ENCODE results near the gene IL1RAPL1.

GRCh38 chrX:29648161-29648560 lies 1060.9 kb downstream of the IL1RAPL1 start:
- no peak for TF ChIP-seq YY1 (IDR thresholded peaks at IDR 0.05; ENCODE audit: insufficient read depth, insufficient read length)
- TF ChIP-seq SUZ12 (IDR thresholded peaks at IDR 0.05; ENCODE audit: extremely low read depth, insufficient read depth, insufficient read length), result no peak

All from NT2/D1 (cell line).